ENCODE results near the gene ZNF227. TPM values are rescaled to one million over a fixed set of nuclear protein-coding genes. Genes with fewer than 3 reads are reported as not detected.

ZNF227 gene
- total RNA-seq, 1 experiment from 2014 or later, result 8.7 TPM

GRCh38 chr19:44284968-44285367, 72.6 kb downstream of the ZNF227 start:
- DNase-seq (no peak), ATAC-seq (no peak)
- no peaks in the 10 kb centered on the region for H3K9me2 ChIP-seq (replicated peaks; ENCODE audit: low read length)
- BruUV-seq (replicated peaks), result no TSS peak
- H3K4me2 ChIP-seq (ENCODE audit: low read length), result no peak overlapping the region
- CTCF ChIA-PET, result no interaction called here
- no peaks in the 10 kb centered on the region for H4K20me1 ChIP-seq (ENCODE audit: low read length)
- H3K4me3 ChIP-seq (ENCODE audit: low read length), result no peak overlapping the region
- POLR2A ChIA-PET (ENCODE audit: unreplicated experiment), result no interaction called here
- H2AFZ ChIP-seq (ENCODE audit: low read length), result no peak overlapping the region
- H3K9me3 ChIP-seq (ENCODE audit: low read length), result no peaks in the 10 kb centered on the region
- peaks cover 11% of the 10 kb centered on the region for H3K4me1 ChIP-seq (ENCODE audit: insufficient read depth, low read length)
- H3K79me2 ChIP-seq (ENCODE audit: low read length), result no peaks in the 10 kb centered on the region
- no peaks in the 10 kb centered on the region for H3F3A ChIP-seq (ENCODE audit: low read length, unreplicated experiment)
- no peak overlapping the region for H3K27ac ChIP-seq (ENCODE audit: low read length)
- TF ChIP-seq CTCF (conservative IDR thresholded peaks at IDR 0.05; ENCODE audit: low read depth, low read length), result no peak
- no peak for TF ChIP-seq EZH2phosphoT487 (IDR thresholded peaks at IDR 0.05; ENCODE audit: borderline replicate concordance, low read length)
- no peak for TF ChIP-seq EZH2 (IDR thresholded peaks at IDR 0.05; ENCODE audit: low read length, unreplicated experiment)
- no peaks in the 10 kb centered on the region for H3K27me3 ChIP-seq (ENCODE audit: low read length)
- intact Hi-C loops (cut with micrococcal nuclease), result no loop called here
- no peak overlapping the region for H3K9ac ChIP-seq (ENCODE audit: low read length)
- peaks cover 7% of the 10 kb centered on the region; the same call in 1 of the 2 replicates for H3K36me3 ChIP-seq (ENCODE audit: low read depth, low read length)

Other genes starting within 250 kb of the ZNF227 start
- gene ZNF155, start 228.3 kb upstream of the ZNF227 start, total RNA-seq (2014; rRNA removed), result 3.1 and 4.4 TPM in 2 replicates
- gene ZNF230, start 209.6 kb upstream of the ZNF227 start, total RNA-seq (2014; rRNA removed), result 0.52 and 1.0 TPM in 2 replicates
- gene ZNF222, start 187.2 kb upstream of the ZNF227 start, total RNA-seq (2014; rRNA removed), result 0.95 and 2.0 TPM in 2 replicates
- not detected in 2 replicates for gene ZNF223, start 160.5 kb upstream of the ZNF227 start, total RNA-seq (2014; rRNA removed)
- 0.69 and 0.81 TPM in 2 replicates for gene ZNF284, start 140.4 kb upstream of the ZNF227 start, total RNA-seq (2014; rRNA removed)
- 5.6 and 11.0 TPM in 2 replicates for gene ZNF224, start 118.2 kb upstream of the ZNF227 start, total RNA-seq (2014; rRNA removed)
- gene ZNF225, start 99.1 kb upstream of the ZNF227 start, total RNA-seq (2014; rRNA removed), result 0.46 and 1.6 TPM in 2 replicates
- gene ZNF234, start 71.0 kb upstream of the ZNF227 start, total RNA-seq (2014; rRNA removed), result 1.3 and 1.6 TPM in 2 replicates
- gene ZNF226, start 47.4 kb upstream of the ZNF227 start, total RNA-seq (2014; rRNA removed), result 4.8 and 6.0 TPM in 2 replicates
- 0.69 and 0.73 TPM in 2 replicates for gene ZNF233, start 47.4 kb downstream of the ZNF227 start, total RNA-seq (2014; rRNA removed)
- 0.92 and 1.0 TPM in 2 replicates for gene ZNF235, start 92.5 kb downstream of the ZNF227 start, total RNA-seq (2014; rRNA removed)
- 1.9 and 2.5 TPM in 2 replicates for gene ZNF112, start 144.1 kb downstream of the ZNF227 start, total RNA-seq (2014; rRNA removed)
- gene ZNF285, start 189.1 kb downstream of the ZNF227 start, total RNA-seq (2014; rRNA removed), result 0.12 and 0.22 TPM in 2 replicates
- 2.4 and 6.2 TPM in 2 replicates for gene ZNF229, start 235.9 kb downstream of the ZNF227 start, total RNA-seq (2014; rRNA removed)

Measured in PC-3 (cell line).